Hematopoietic multipotent progenitor cell treated with erythropoietin and hydrocortisone succinate and interleukin-3 and kit ligand, for 15 days (in vitro differentiated cells): ENCODE data around the gene FBXW8.

Experiments
- DNase-seq: peaks from one replicate; pipeline ENCODE4 v3.0.0-alpha.2; 2015; ENCODE audit warnings: low spot score

Gene FBXW8

DNA sequence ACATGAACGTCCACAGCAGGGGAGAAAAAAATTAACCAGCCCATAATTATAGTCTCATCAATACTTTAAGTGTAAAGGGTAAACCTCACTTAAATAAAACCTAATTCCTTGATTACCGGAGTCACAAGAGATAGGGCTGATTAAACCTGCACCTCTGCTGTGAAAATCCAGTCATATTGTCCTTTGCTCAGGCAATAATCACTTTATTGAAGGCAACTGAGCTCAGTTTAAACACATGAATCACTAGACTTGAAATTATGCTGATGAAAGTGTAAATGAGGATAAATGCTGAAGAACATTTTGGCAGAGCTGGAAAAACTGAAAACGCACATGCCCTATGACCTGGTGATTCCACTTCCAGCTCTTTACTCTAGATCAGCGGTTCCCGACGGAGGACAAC lies 22.9 kb upstream of the FBXW8 start:
- DNase-seq, result no peak

DNA sequence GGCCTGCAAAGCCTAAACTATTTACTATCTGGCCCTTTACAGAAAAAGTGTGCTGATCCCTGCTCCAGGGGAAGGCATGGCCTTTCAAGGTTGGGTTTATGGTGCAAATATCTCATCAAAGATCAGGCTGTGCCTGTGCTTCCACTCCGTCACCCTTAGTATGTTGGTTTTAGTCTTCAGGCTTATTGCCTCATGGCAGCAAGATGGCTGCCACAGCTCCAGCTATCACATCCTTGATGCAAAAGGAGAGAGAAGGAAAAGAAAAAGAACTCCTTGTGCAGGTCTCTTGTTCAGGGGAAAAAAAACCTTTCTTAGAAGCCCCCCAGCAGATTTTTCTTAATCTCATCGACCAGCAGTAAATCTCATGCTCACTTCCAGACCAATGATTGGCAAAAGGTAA lies 20.4 kb upstream of the FBXW8 start:
- DNase-seq, result no peak

DNA sequence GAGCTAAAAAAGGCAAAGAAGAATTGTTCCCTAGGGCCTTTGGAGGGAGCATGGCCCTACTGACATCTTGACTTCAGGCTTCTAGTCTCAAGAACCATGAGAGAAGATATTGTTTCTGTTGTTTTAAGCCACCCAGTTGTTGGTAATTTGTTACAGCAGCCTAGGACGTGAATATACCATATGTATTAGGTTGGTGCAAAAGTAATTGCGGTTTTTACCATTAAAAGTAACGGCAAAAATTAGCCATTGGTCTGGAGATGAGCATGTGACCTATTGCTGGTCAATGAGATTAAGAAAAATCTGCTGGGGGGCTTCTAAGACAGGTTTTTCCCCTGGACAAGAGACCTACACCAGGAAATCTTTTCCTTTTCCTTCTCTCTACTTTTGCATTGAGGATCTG lies 19.7 kb upstream of the FBXW8 start:
- DNase-seq, result no peak

DNA sequence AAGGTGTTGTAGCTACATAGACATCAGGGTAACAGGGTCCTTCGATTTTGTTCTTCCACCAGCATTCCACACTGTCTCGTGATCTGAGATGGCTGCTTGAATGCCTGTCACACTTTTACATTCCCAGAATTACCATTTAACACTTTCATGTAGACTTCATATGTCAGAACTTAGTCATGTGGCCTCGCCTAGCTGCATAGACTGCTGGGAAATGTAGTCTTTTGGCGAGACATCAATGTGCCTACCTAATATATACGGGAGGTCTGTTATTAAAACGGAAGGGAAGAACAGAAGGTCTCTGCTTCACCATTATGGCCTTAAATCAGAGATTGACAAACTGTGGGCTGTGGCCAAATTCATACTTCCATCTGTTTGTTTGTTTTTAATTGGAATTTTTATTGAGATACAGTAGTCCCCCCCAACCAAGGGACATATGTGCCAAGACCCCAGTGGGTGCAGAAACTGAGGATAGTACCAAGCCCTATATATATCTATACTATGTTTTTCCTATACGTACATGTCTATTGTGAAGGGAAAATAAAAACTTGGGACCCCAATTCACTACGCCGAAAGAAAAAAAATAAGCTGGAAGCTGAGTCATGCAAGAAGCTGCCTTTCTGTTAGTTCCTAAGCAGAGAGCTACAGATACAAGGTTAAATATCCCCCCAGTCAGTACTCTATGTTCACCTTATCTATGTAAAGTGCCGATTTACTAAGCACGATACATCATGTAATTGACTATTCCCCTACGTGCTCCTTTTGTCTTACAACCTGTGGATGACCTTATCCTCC lies 18.2 kb upstream of the FBXW8 start:
- DNase-seq, result no peak

DNA sequence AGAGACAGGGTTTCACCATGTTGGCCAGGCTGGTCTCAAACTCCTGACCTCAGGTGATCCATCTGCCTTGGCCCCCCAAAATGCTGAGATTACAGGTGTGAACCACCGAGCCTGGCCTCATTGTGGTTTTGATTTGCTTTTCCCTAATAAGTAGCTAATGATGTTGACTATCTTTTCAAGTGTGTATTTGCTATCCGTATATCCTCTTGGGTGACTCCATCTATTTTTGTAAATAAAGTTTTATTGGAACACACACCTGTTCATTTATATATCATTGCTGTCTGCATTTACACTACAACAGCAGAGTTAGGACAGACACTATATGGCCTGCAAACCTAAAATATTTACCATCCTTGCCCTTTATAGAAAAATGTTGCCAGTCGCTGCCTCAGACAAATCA lies 15.8 kb upstream of the FBXW8 start:
- DNase-seq, result no peak

DNA sequence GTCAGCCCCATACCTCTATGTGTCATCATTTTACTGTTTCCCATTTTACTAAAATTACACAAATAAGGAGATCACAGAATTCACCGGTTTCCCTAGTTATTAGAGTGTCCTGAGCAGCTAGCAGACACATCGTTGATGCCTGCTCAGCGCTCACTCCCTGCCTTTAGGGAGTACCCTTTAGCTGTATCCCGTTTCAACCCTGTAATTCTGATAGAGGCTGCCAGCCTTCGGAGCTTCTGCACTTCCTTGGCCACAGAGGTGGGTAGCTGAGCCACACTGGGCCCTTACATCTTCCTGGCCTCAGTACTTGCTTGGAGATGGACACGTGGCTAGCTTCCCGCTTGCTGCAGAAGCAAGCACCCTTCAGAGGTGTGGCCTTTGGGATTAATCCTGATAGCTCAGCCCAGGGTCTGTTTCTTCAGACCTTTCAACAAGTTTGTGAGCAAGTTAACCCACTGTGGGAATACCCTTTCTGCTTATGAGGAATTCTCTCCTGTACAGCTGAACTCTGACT lies 14.3 kb upstream of the FBXW8 start:
- DNase-seq, result no peak

DNA sequence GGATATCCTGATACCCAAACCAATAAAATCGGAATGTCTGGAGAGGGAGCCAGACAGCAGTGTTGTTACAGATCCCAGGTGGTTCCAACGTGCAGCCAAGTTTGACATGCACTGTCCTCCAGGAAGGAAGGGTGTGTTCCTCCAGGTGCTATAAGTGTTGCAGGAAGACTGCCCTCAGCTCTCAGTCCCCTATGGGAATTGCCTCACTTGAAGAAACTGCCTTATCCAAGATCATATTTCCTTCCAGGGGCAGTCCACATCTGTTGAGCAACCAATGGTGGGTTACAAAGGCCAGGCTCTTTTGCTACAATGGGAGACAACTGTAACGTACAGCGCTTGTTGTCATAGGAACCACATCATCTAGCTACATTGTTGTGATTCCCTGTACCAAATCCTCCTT lies 13.3 kb upstream of the FBXW8 start:
- no peak for DNase-seq

DNA sequence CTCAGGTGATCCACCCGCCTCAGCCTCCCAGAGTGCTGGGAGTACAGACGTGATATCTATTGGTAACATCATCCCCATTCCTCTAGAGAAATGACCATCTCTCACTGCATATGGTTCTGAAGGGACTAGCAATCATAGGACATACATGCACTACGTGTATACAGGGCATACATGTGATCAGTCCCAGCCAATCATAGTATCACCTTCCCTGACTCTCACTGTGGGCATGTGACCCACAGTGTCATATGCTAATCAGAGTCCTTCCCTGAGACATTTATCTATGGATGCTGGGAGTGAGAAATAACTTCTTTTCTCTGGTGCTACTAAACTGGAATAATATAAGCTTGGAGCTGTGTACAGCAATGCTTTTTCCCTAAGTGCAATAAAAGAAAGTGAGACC lies 12.1 kb upstream of the FBXW8 start:
- no peak for DNase-seq

DNA sequence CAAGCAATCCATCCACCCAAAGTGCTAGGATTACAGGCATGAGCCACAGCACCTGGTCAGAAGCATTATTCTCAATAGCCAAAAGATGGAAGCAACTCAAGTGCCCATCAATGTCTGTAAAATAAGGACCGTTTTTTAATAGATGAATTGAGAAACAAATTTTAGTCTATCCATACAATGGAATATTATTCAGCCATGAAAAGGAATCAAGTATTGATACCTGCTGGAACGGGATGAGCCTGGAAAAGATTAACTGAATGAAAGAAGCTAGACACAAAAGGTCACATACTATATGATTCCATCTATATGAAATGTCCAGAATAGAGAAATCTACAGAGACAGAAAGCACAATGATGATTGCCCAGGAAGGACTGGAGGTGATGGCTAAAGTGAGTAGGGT lies 9.1 kb upstream of the FBXW8 start:
- no peak for DNase-seq

DNA sequence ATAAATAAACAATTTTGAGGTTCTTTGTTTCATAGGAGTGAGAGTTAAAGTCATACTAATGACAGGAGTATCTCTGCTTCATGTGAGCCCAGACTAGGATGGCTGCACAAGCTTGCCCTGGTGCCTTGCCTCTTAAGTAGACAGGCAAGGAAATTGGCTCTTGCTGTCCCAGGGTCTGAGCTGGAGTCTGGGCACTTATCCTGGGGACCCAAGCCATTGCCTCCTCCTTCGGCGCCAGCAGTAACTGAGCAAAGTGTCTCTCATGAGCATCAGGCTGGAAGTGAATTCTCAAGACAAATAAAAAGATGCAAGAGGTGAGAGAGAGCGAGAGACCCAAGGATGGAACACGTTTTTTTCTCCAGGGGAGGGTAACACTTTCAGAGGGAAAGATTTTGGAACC lies 6.9 kb upstream of the FBXW8 start:
- no peak for DNase-seq

DNA sequence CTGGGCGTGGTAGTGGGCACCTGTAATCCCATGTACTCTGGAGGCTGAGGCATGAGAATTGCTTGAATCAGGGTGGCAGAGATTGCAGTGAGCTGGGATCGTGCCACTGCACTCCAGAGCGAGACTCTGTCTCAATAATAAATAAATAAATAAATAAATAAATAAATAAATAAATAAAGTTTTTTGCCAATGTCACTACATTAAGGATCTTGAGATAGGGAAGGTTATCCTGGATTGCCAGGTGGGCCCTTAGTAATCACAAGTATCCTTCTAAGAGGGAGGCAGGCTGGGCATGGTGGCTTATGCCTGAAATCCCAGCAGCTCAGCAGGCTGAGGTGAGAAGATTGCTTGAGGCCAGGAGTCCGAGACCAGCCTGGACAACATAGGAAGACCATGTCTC lies 4.5 kb upstream of the FBXW8 start:
- DNase-seq, result no peak

DNA sequence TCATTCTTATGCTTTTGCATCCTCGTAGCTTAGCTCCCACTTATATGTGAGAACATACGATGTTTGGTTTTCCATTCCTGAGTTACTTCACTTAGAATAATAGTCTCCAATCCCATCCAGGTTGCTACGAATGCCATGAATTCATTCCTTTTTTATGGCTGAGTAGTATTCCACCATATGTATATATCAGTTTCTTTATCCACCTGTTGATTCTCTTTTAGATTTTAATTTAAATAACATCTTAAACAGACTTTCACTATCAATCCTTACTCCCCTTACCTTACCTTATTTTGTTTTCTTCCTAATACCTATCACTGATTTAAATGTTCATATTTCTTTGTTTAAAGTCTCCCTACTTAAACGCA lies 488 bp upstream of the FBXW8 start:
- DNase-seq, result no peak

DNA sequence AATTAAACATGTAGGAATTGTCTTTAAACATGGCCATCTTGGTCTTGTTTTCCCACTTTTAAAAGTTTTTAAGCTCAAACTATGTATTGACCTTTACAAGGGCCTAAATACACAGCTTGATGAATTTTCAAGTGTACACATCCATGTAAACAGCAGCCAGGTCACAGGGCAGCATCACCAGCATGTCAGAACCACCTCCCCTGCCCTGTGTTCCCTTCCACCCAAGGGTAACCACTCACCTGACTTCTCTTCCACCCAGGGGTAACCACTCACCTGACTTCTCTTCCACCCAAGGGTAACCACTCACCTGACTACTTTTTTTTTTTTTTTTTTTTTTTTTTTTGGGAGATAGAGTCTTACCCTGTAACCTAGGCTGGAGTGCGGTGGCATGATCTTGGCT lies 4.6 kb downstream of the FBXW8 start:
- DNase-seq, result no peak

DNA sequence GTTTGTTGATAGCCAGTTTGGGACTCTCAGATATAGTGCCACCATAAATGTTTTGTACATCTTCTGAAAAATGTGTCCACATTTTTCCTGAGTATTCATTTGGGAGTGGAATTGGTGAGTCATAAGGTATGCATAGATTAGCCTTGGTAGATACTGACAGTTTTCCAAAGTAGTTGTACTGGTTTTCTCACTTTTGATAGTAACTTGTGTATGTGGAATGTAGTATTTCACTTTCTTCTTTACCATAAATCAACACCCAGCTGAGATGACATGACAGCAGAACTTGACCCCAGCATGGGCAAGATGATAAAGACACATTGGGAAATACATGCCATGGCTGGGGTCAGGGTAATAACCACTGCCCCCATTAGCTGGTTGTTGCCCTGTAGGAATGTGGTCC lies 5.4 kb downstream of the FBXW8 start:
- DNase-seq, result no peak

DNA sequence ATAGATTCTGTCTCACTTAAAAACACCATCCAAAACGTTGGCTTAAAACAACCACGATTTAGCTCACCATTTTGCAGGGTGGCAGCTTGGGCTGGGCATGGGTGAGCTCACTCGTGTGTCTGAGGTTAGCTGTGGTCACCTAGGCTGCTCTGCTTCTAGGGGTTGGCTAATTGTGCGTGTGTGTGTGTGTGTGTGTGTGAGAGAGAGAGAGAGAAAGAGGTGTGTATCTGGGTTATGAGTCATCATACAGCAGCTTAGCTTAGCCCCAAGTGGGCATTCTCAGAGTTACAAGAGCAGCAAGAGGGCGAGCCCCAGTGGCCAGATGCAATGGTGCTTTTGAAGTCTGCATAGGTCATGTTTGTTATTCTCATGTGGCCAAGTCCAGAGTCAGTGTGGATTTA lies 6.0 kb downstream of the FBXW8 start:
- DNase-seq, result no peak

DNA sequence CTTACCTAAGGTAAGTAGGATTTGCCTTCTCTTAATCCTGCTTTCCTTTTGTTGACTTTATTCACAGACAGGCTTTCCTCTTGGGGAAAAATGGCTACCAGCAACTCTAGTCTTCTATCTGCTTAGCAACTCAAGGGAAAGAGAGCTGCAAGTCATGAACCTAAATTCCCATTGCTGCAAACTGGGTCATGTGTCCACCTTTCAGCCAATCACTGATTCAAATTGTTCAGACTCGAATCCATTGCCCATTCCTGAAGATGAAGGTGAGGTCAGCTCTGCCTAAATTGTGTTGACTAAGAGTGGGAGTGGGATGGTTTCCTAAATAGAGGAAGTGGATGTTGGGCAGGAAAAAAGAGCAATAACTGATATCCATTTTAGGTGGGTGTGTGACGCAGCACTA lies 7.7 kb downstream of the FBXW8 start:
- no peak for DNase-seq

DNA sequence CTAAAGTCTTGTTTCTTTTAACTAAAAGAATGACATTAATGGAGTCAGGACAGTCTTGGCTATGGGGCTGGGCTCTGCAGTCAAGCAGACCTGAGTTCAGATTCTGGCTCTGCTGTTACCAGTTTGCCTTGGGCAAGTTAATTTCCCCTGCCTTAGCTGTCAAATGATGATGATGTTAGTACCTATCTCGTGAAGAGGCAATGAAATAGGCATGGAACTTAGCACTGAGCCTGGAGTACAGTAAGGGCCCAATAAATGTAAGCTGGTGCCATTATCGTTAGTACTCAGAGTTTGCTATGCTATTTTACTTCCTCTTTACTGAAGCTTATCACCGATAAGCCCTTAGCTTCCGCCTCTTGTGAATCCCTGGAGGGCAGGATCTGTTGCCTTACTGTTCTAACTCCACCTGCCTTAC lies 8.5 kb downstream of the FBXW8 start:
- DNase-seq, result no peak

DNA sequence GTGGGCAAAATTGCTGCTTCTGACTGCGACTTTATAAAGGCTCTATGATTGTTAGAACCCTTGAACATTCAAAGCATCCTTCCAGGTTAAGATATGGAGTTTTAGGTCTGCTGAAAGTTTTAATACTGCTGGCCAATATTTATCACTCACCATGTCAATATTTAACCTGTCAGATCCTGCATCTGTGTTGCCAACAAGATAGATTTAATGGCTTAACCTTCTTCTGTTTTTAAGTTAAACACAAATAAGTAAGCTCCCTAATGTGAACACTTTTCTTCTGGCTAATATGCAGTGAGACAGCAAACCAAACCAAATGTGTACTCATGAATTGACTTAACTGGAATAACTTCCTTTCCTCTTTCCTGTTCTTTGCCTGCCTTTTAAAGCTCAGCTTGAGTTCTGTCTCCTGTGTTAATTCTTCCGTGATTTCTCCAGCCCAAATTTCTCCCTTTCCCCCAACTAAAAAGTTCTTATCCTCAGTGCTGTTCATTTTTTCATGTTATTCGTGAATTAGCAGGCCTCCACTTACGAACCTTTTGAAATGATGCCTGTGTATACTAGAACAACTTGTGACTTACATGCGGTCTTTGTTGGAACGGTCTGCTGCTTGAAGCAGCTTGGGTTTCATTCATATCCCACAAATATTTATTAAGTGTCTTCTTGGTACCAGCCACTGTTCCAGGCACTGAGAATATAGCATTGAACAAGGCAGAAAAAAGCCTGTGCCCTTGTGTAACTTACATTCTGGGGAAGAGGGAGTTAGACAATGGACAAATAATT lies 9.1 kb downstream of the FBXW8 start:
- DNase-seq, result no peak

DNA sequence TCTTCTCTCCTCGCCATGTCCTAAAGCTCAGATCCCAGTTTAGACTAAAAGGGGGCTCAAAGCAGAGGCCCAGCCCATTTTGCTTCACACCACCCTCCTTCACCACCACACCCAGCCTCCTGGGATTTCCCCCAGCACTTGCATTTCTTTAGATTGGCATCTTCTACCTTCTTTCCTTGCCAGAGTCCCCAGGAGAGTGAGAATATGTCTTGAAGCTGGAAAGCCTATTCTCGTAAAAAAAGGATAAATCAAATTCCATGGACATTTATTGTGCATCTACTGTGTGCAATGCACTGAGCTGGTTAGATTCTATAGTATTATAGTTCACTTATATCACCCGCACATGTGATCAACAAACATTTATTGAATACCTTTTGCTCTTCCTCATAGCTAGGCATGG lies 10.2 kb downstream of the FBXW8 start:
- no peak for DNase-seq

DNA sequence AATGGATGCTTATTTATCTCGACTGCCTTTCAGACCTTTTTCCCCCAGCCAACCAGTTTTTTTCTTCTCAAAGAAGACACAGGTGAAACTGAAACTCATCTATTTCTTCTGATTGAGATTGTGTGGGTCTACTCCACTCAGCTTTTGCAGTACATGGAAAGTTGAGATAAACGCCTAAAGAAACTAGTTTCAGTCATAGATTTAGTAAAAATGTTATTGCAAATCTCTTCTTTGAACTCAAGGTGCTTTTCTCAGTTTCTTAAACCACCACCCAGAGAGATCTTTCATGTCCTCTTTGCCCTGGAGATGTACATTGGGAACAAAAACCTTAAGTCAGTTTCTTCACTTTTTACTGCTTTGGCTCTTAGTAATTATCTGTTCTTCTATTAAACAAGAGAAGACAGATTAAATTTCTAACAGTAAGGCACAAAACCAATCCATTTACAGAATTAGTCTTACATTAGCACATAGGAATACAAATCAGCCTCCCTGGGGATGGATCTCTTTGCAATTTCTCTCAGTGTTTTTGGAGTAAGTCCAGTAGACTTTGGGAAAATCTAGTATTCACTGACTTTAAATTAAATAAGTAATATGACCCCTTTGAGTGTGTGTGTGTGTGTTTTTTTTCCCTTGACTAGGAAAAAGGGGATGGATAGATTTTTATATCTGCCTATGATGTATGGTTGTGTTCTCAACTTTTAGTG lies 11.6 kb downstream of the FBXW8 start:
- DNase-seq, result no peak

DNA sequence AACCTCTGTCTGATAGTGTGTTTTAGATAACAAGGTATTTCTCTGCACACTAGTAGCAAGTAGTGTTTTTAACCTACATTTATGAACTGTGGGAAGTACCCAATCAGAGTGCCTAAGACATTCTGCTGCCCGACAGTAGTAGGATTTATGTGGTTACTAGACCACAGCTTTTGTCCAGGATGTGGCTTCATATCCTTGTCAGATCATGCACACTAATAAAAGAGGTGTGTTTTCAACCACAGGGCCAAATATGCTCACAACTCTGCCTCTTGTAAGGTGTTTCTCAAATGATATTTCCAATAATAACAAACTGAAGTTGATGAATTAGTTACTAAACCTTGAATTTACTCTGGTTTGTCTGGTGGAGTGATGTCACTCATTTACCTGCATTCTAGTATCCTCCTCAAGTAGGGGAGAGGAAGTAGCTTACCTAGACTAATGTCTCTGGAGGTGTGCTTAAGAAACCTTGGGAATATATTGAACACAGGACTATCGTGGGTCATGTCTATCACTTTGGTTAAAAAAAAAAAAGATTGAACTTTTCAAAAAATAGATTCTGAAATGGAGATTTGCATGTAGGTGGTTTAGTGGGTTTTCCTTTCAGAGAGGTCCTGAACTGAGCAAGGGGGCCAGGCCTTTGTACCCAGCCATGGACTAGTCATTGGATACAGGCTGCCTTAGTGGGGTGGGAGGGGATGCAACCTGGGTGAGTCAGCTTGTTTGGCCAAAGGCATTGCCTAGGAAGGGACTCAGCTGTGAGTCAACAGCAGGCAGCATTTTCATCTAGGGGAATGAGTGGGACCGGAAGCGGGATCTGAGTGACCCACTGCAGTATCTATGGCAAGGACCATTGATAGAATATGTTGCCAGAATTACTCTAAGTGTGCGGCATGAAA lies 14.1 kb downstream of the FBXW8 start:
- DNase-seq, result no peak
